Measurements from ENCODE around the gene CYP3A5. TPM values are rescaled to one million over a fixed set of nuclear protein-coding genes. Genes with fewer than 3 reads are reported as not detected.

The CYP3A5 gene
- total and polyA plus RNA-seq, 2 of the 13 experiments (the other 11 are each of a cell fraction or from before 2014, with no cell fraction given), result 5.7 to 9.3 TPM

DNA sequence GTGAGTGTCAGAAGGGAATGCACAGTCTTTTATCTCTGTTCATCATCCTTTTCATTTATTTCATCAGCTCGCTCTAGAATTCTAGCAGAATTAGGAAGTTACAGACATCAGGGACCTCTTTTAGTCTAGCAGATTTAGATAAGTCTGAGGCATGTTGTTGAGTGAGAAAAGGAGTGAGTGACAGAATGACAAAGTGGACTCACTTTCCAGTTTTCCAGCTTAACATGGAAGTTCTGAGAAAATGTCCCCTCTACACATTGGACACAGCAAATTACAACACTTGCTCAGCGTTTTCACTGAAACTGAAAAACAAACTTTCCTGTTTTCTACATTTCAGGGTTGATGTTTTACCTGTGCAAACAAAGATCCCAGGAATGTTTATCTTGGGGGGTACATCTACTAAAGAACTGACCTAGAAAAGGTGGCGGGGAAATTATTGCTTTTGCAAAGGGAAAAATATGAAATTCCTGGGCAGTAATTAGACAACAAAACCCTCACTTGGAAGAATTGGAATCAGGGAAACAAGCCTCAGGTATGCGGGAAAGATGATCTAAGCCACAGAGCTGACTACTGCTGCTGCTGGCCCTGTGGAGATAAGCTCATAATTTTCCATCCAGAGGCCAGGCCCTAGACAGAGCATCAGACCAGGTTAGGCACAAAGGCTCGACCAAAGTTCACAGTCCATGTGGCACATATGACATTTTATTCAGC lies 14.6 kb upstream of the CYP3A5 start (continued):
- TF ChIP-seq HNF1B (CRISPR knock-in tag; IDR thresholded peaks at IDR 0.05) (0 out of 2 replicates have a peak, but pooled peaks have one; percentile 13), SRSF9 (IDR thresholded peaks at IDR 0.05; ENCODE audit: borderline replicate concordance, insufficient read depth, low read depth, low read length, poor library complexity, severe bottlenecking) (no peak), ZNF619 (CRISPR knock-in tag; IDR thresholded peaks at IDR 0.05) (no peak), TCF12 (IDR thresholded peaks at IDR 0.05) (no peak), TCF12 (CRISPR knock-in tag; IDR thresholded peaks at IDR 0.05) (no peak), ZBTB14 (CRISPR knock-in tag; IDR thresholded peaks at IDR 0.05) (no peak), ZSCAN5A (CRISPR knock-in tag; IDR thresholded peaks at IDR 0.05; ENCODE audit: borderline replicate concordance) (peak; percentile 54; the same call in 1 of the 2 replicates), ZNF75D (CRISPR knock-in tag; IDR thresholded peaks at IDR 0.05; ENCODE audit: borderline replicate concordance) (no peak), ZBTB44 (CRISPR knock-in tag; IDR thresholded peaks at IDR 0.05) (no peak), FLYWCH1 (CRISPR knock-in tag; IDR thresholded peaks at IDR 0.05) (no peak), CENPT (CRISPR knock-in tag; IDR thresholded peaks at IDR 0.05; ENCODE audit: low read depth) (no peak), ZNF160 (CRISPR knock-in tag; IDR thresholded peaks at IDR 0.05) (no peak), MIER3 (CRISPR knock-in tag; IDR thresholded peaks at IDR 0.05; ENCODE audit: borderline replicate concordance) (no peak; the same call in 1 of the 2 replicates), ZNF552 (CRISPR knock-in tag; IDR thresholded peaks at IDR 0.05; ENCODE audit: borderline replicate concordance) (no peak), ZBTB1 (CRISPR knock-in tag; IDR thresholded peaks at IDR 0.05; ENCODE audit: borderline replicate concordance) (no peak), GABPA (IDR thresholded peaks at IDR 0.05; ENCODE audit: low read depth, low read length) (no peak), GABPA (CRISPR knock-in tag; IDR thresholded peaks at IDR 0.05; ENCODE audit: low read depth) (peak; percentile 41; the same call in 1 of the 2 replicates), RAD21 (CRISPR knock-in tag; IDR thresholded peaks at IDR 0.05) (no peak)
- TF ChIP-seq, protein P1, sequence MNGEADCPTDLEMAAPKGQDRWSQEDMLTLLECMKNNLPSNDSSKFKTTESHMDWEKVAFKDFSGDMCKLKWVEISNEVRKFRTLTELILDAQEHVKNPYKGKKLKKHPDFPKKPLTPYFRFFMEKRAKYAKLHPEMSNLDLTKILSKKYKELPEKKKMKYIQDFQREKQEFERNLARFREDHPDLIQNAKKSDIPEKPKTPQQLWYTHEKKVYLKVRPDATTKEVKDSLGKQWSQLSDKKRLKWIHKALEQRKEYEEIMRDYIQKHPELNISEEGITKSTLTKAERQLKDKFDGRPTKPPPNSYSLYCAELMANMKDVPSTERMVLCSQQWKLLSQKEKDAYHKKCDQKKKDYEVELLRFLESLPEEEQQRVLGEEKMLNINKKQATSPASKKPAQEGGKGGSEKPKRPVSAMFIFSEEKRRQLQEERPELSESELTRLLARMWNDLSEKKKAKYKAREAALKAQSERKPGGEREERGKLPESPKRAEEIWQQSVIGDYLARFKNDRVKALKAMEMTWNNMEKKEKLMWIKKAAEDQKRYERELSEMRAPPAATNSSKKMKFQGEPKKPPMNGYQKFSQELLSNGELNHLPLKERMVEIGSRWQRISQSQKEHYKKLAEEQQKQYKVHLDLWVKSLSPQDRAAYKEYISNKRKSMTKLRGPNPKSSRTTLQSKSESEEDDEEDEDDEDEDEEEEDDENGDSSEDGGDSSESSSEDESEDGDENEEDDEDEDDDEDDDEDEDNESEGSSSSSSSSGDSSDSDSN (CRISPR knock-in tag; IDR thresholded peaks at IDR 0.05), result no peak
- TF ChIP-seq, protein P2, sequence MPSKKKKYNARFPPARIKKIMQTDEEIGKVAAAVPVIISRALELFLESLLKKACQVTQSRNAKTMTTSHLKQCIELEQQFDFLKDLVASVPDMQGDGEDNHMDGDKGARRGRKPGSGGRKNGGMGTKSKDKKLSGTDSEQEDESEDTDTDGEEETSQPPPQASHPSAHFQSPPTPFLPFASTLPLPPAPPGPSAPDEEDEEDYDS (CRISPR knock-in tag; IDR thresholded peaks at IDR 0.05), result peak; percentile 83

All from HepG2 (cell line).